A549 (cell line): ENCODE results near the gene STAT1. TPM values are rescaled to one million over a fixed set of nuclear protein-coding genes. Genes with fewer than 3 reads are reported as not detected.

Source experiments
- ATAC-seq, 2 experiments: fragments of 200-7000 bp in 1 of 2; fragments of >200 bp in 1 of 2; cut with Nextera tagmentation in 1 of 2; cut with Tn5 transposase in 1 of 2; 3 replicates each; pipeline versions ENCODE4 v1.8.0 to v1.9.1; 2018 to 2020; ENCODE audit warnings: mild to moderate bottlenecking in 1 of 2, moderate library complexity in 1 of 2
- CTCF ChIA-PET: fragments of 300-600 bp; sonication (Branson Sonifier 250); formaldehyde crosslinking; extraction: SDS; loops from one replicate; lab custom pipeline; 2021; ENCODE audit warnings: antibody characterized with exemption, inconsistent platforms; lab: Yijun Ruan, JAX
- POLR2A ChIA-PET: fragments of 350-600 bp; formaldehyde crosslinking; extraction: SDS; loops from one replicate; lab custom pipeline; 2021; ENCODE audit warnings: antibody characterized with exemption, inconsistent platforms; lab: Yijun Ruan, JAX
- DNase-seq, 2 experiments: peaks; one replicate each; pipeline versions ENCODE4 v3.0.0 to v3.0.0-alpha.2; 2011 to 2016; ENCODE audit warnings: low read depth in 1 of 2, low spot score in 1 of 2
- FAIRE-seq: peaks from 2 replicates; lab custom pipeline; 2011; peaks lifted over from hg19 to GRCh38; lab: Jason Lieb, UNC
- H3K27ac ChIP-seq, 2 experiments: fragments of >200 bp; sonication (Bioruptor Twin); formaldehyde crosslinking; 3 replicates each; pipeline ENCODE4 v1.5.1; 2016 to 2017
- H3K4me1 ChIP-seq: fragments of >200 bp; sonication (Bioruptor Twin); formaldehyde crosslinking; 3 replicates; pipeline ENCODE4 v1.6.1; 2016
- H3K4me2 ChIP-seq: fragments of >200 bp; sonication (Bioruptor Twin); formaldehyde crosslinking; 3 replicates; pipeline ENCODE4 v1.6.1; 2016
- H3K4me3 ChIP-seq: fragments of >200 bp; sonication (Bioruptor Twin); formaldehyde crosslinking; 3 replicates; pipeline ENCODE4 v1.5.1; 2016
- H3K9me3 ChIP-seq: fragments of >200 bp; sonication (Bioruptor Twin); formaldehyde crosslinking; 3 replicates; pipeline ENCODE4 v1.6.1; 2016
- EP300 ChIP-seq, 2 experiments: fragments of >200 bp; sonication (Bioruptor Twin); formaldehyde crosslinking; IDR thresholded peaks; 2 replicates in 1 of 2; 3 replicates in 1 of 2; pipeline ENCODE4 v1.6.1; 2016 to 2017
- ESRRA ChIP-seq: fragments of 150-350 bp; IDR thresholded peaks from 2 replicates; pipeline ENCODE4 v1.6.1; 2014; ENCODE audit warnings: mild to moderate bottlenecking, low read length, borderline replicate concordance
- FOXS1 ChIP-seq: fragments of 250-450 bp; sonication (Bioruptor Pico); IDR thresholded peaks from 2 replicates; pipeline ENCODE4 v1.5.0; 2020; ENCODE audit warnings: mild to moderate bottlenecking, moderate library complexity
- HOXB13 ChIP-seq: fragments of 250-450 bp; sonication (Bioruptor Pico); IDR thresholded peaks from 2 replicates; pipeline ENCODE4 v1.5.0; 2020; ENCODE audit warnings: low read depth, mild to moderate bottlenecking, moderate library complexity
- HOXB5 ChIP-seq: fragments of 250-450 bp; sonication (Bioruptor Pico); IDR thresholded peaks from 2 replicates; pipeline ENCODE4 v1.5.0; 2020; ENCODE audit warnings: mild to moderate bottlenecking, moderate library complexity
- JUN ChIP-seq, 2 experiments: fragments of >200 bp; sonication (Bioruptor Twin); formaldehyde crosslinking; IDR thresholded peaks; 2 replicates in 1 of 2; 3 replicates in 1 of 2; pipeline ENCODE4 v1.6.1; 2016 to 2017
- JUNB ChIP-seq: fragments of >200 bp; sonication (Bioruptor Twin); formaldehyde crosslinking; IDR thresholded peaks from 2 replicates; pipeline ENCODE4 v1.6.1; 2016
- KDM1A ChIP-seq: fragments of 200-600 bp; sonication (generic); IDR thresholded peaks from 2 replicates; pipeline ENCODE4 v1.6.1; 2016; ENCODE audit warnings: low read depth, mild to moderate bottlenecking
- MAFK ChIP-seq: fragments of 450-650 bp; IDR thresholded peaks from 2 replicates; pipeline ENCODE4 v1.6.1; 2014; ENCODE audit not compliant: partially characterized antibody
- MAZ ChIP-seq: fragments of 150-350 bp; IDR thresholded peaks from 2 replicates; pipeline ENCODE4 v1.6.1; 2014; ENCODE audit warnings: antibody characterized with exemption, low read depth, low read length, borderline replicate concordance
- NFE2L2 ChIP-seq: fragments of 150-350 bp; conservative IDR thresholded peaks from 2 replicates; pipeline ENCODE4 v1.6.1; 2014; ENCODE audit warnings: low read length
- NPAS2 ChIP-seq: fragments of 250-450 bp; sonication (Bioruptor Pico); IDR thresholded peaks from 2 replicates; pipeline ENCODE4 v1.8.0; 2022; ENCODE audit warnings: mild to moderate bottlenecking, moderate library complexity, borderline replicate concordance
- RAD21 ChIP-seq, 2 experiments: fragments of >200 bp in 1 of 2; sonication (Bioruptor Twin) in 1 of 2; formaldehyde crosslinking in 1 of 2; IDR thresholded peaks in 1 of 2; conservative IDR thresholded peaks in 1 of 2; 2 replicates in 1 of 2; 3 replicates in 1 of 2; pipeline ENCODE4 v1.6.1; 2012 to 2018; ENCODE audit warnings: inconsistent platforms in 1 of 2
- RCOR1 ChIP-seq: fragments of 150-350 bp; IDR thresholded peaks from 2 replicates; pipeline ENCODE4 v1.6.1; 2014; ENCODE audit warnings: antibody characterized with exemption, low read length, low read depth
- SMC3 ChIP-seq: fragments of >200 bp; sonication (Bioruptor Twin); formaldehyde crosslinking; IDR thresholded peaks from 3 replicates; pipeline ENCODE4 v1.6.1; 2018; ENCODE audit warnings: inconsistent platforms
- ZSCAN20 ChIP-seq: fragments of 250-450 bp; sonication (Bioruptor Pico); IDR thresholded peaks from 2 replicates; pipeline ENCODE4 v1.8.0; 2022; ENCODE audit warnings: mild to moderate bottlenecking, moderate library complexity
- WGBS: methylation state at CpG from one replicate; pipeline ENCODE4 v1.1.6; 2017; ENCODE audit errors: missing lambda C conversion rate; 5-methylcytosine and 5-hydroxymethylcytosine counted together
- polyA plus RNA-seq, 4 experiments: library from polyadenylated mRNA; depleted of rRNA in 3 of 4; stranded (reverse); fragments of >200 nt; fragmentation: RNase III in 1 of 4; extraction: RNeasy Plus Mini Kit Qiagen cat#74134 plus additional on column Dnase treatment in 1 of 4; gene quantifications; 2 replicates in 3 of 4; 3 replicates in 1 of 4; pipeline ENCODE4 v1.2.3, GENCODE V29; 2011 to 2017
- TF ChIP-seq, protein P1 (sequence below): fragments of >200 bp; sonication (Bioruptor Twin); formaldehyde crosslinking; IDR thresholded peaks from 3 replicates; pipeline ENCODE4 v1.5.1; 2016
- TF ChIP-seq, protein P2 (sequence below): IDR thresholded peaks from 2 replicates; pipeline ENCODE4 v1.6.1; 2012
- TF ChIP-seq, protein P3 (sequence below): fragments of 150-350 bp; IDR thresholded peaks from 2 replicates; pipeline ENCODE4 v1.6.1; 2014; ENCODE audit warnings: low read depth, mild to moderate bottlenecking, low read length
- TF ChIP-seq, protein P4 (sequence below): fragments of 250-450 bp; sonication (Bioruptor Pico); IDR thresholded peaks from 2 replicates; pipeline ENCODE4 v1.5.0; 2020; ENCODE audit warnings: low read depth, mild to moderate bottlenecking, moderate library complexity
- TF ChIP-seq, protein P5 (sequence below): IDR thresholded peaks from 2 replicates; pipeline ENCODE4 v1.6.1; 2012; ENCODE audit warnings: low read depth, borderline replicate concordance

Gene STAT1
- polyA plus RNA-seq, 2 of the 4 experiments (the other 2 are of a cell fraction): 105 to 182 TPM

DNA sequence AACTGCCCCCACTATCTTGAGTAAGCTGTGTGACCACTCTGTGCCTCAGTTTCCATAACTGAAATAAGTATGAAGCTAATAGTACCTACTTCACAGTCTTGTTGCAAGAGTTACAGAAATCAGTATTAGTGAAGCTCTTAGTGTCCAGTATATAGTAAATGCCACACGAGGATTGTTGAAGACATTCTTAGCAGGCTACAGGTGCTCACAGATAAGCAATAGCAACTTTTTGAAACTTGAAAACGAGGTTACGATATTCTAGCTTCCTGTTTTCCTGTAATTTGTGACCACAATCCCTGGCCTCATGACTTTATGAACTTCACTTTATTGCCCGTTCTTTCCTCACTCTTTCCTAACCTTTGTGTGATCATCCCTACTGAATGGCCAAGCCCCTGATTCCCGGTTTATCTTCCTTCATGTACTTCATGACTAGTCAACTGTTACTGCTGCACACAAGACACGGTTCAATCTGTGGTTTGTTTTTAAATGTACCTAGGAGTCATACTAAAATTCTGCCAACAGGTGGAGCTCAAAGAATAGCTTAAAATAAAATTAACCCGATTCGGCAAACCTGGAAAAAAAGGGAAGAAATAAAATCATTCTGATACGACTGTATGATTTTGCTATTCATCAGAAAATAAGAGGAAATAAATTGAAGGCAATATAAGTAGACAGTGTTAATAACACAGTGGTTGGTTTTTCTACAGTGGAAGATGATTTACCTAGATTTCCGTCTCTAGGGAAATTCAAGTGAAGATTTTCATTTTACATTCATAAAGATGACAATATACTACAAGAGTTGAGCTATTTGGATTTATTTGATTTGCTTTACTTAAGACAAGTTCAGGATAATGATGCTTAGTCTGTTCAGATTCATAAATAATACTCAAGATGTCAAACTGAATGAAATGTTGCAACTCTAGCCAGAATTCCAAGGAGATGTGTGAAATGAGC lies 38.1 kb upstream of the STAT1 start:
- peak; percentile 22 to 39; a peak in 3 of 6 replicates for ATAC-seq
- WGBS: 26% methylated on average over 10 of the region's 10 CpGs
- no peak for TF ChIP-seq FOXS1
- TF ChIP-seq, protein P1, sequence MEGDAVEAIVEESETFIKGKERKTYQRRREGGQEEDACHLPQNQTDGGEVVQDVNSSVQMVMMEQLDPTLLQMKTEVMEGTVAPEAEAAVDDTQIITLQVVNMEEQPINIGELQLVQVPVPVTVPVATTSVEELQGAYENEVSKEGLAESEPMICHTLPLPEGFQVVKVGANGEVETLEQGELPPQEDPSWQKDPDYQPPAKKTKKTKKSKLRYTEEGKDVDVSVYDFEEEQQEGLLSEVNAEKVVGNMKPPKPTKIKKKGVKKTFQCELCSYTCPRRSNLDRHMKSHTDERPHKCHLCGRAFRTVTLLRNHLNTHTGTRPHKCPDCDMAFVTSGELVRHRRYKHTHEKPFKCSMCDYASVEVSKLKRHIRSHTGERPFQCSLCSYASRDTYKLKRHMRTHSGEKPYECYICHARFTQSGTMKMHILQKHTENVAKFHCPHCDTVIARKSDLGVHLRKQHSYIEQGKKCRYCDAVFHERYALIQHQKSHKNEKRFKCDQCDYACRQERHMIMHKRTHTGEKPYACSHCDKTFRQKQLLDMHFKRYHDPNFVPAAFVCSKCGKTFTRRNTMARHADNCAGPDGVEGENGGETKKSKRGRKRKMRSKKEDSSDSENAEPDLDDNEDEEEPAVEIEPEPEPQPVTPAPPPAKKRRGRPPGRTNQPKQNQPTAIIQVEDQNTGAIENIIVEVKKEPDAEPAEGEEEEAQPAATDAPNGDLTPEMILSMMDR: peak; percentile 86
- no peak for TF ChIP-seq RCOR1
- TF ChIP-seq JUNB: no peak
- no peak for TF ChIP-seq NFE2L2
- no peak for TF ChIP-seq NPAS2 (CRISPR knock-in tag)
- peak; percentile 75 for TF ChIP-seq SMC3
- no peak for TF ChIP-seq KDM1A
- peak; percentile 31 for TF ChIP-seq MAFK
- peak; percentile 85 to 90 for TF ChIP-seq RAD21 (conservative IDR thresholded peaks at IDR 0.05 in 1 of 2, IDR thresholded peaks at IDR 0.05 in 1 of 2)
- TF ChIP-seq, protein P2, sequence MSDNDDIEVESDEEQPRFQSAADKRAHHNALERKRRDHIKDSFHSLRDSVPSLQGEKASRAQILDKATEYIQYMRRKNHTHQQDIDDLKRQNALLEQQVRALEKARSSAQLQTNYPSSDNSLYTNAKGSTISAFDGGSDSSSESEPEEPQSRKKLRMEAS: no peak
- peak overlapping the region; percentile 64 for H3K4me2 ChIP-seq
- CTCF ChIA-PET: interaction anchor here (0.7 to 7.9 kb wide), 59 partner anchors 11 to 761 kb away, joined by 3 to 97 read pairs (median 4); partner anchors contain the start of genes STAT1 and STAT4
- FAIRE-seq: peak; percentile 80
- H3K4me1 ChIP-seq: peaks cover 55% of the 10 kb centered on the region
- POLR2A ChIA-PET: interaction anchor here (1.0 to 3.0 kb wide), 6 partner anchors 11 to 626 kb away, joined by 3 to 25 read pairs (median 5); partner anchors contain the start of genes NABP1, STAT1 and STAT4
- no peak overlapping the region for H3K4me3 ChIP-seq
- H3K27ac ChIP-seq: peak overlapping the region; percentile 92 to 98
- DNase-seq: peak in 1 of 2 experiments; percentile 72
- H3K9me3 ChIP-seq: no peaks in the 10 kb centered on the region

DNA sequence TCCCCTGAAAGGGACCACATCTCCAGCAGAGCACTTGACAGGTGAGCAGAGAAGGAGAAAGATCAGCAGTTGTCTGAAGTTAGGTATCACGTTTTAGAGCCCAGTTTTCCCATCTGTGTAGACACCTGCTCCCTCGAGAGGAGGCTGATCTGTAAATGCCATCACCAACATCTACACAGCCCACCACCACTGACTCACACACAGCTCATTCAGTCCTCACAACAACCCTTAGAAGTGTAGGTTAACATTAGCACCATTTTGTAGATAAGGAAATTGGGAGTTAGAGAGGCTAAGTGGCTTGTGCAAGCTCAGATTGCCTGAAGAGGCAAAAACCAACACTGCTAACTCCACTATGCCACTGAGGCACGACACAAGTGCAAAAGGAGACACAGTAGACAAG lies 37.2 kb upstream of the STAT1 start:
- peak overlapping the region; percentile 92 to 98 for H3K27ac ChIP-seq
- ATAC-seq (peak; percentile 5 to 12; a peak in 4 of 6 replicates), FAIRE-seq (no peak), DNase-seq (no peak)
- H3K9me3 ChIP-seq: no peaks in the 10 kb centered on the region
- TF ChIP-seq, protein P3, sequence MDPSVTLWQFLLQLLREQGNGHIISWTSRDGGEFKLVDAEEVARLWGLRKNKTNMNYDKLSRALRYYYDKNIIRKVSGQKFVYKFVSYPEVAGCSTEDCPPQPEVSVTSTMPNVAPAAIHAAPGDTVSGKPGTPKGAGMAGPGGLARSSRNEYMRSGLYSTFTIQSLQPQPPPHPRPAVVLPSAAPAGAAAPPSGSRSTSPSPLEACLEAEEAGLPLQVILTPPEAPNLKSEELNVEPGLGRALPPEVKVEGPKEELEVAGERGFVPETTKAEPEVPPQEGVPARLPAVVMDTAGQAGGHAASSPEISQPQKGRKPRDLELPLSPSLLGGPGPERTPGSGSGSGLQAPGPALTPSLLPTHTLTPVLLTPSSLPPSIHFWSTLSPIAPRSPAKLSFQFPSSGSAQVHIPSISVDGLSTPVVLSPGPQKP: no peak
- TF ChIP-seq, protein P4, sequence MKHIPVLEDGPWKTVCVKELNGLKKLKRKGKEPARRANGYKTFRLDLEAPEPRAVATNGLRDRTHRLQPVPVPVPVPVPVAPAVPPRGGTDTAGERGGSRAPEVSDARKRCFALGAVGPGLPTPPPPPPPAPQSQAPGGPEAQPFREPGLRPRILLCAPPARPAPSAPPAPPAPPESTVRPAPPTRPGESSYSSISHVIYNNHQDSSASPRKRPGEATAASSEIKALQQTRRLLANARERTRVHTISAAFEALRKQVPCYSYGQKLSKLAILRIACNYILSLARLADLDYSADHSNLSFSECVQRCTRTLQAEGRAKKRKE (CRISPR knock-in tag): no peak
- TF ChIP-seq HOXB5 (CRISPR knock-in tag) (no peak), EP300 (IDR thresholded peaks at IDR 0.05) (no peak), MAZ (no peak), HOXB13 (CRISPR knock-in tag) (no peak), FOXS1 (no peak), ESRRA (no peak), ZSCAN20 (CRISPR knock-in tag) (no peak), JUN (IDR thresholded peaks at IDR 0.05) (no peak)
- TF ChIP-seq, protein P5, sequence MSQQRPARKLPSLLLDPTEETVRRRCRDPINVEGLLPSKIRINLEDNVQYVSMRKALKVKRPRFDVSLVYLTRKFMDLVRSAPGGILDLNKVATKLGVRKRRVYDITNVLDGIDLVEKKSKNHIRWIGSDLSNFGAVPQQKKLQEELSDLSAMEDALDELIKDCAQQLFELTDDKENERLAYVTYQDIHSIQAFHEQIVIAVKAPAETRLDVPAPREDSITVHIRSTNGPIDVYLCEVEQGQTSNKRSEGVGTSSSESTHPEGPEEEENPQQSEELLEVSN: no peak
- peak overlapping the region; percentile 64 for H3K4me2 ChIP-seq
- ChIA-PET POLR2A (interaction anchor here (1.0 to 3.0 kb wide), 5 partner anchors 9 to 627 kb away, joined by 4 to 25 read pairs (median 11); partner anchors contain the start of genes NABP1 and STAT1), CTCF (interaction anchor here (0.8 to 7.9 kb wide), 32 partner anchors 11 to 762 kb away, joined by 3 to 97 read pairs (median 7); partner anchors contain the start of gene STAT4)
- WGBS: 54% methylated on average over 3 of the region's 3 CpGs
- no peak overlapping the region for H3K4me3 ChIP-seq
- peaks cover 59% of the 10 kb centered on the region for H3K4me1 ChIP-seq
